HG02623 (cell line): ENCODE results near the gene DDHD1.
"Not testable (repeated sequence)": the region's sequence is repeated elsewhere in the genome, so short reads cannot be mapped to it uniquely, and the experiment has no call there.

Experiments
- ATAC-seq: cut with Tn5 transposase; IDR thresholded peaks from one replicate; pipeline ENCODE4 v1.9.1; 2021; ENCODE audit warnings: moderate library complexity; ENCODE audit not compliant: unreplicated experiment

Gene DDHD1

DNA sequence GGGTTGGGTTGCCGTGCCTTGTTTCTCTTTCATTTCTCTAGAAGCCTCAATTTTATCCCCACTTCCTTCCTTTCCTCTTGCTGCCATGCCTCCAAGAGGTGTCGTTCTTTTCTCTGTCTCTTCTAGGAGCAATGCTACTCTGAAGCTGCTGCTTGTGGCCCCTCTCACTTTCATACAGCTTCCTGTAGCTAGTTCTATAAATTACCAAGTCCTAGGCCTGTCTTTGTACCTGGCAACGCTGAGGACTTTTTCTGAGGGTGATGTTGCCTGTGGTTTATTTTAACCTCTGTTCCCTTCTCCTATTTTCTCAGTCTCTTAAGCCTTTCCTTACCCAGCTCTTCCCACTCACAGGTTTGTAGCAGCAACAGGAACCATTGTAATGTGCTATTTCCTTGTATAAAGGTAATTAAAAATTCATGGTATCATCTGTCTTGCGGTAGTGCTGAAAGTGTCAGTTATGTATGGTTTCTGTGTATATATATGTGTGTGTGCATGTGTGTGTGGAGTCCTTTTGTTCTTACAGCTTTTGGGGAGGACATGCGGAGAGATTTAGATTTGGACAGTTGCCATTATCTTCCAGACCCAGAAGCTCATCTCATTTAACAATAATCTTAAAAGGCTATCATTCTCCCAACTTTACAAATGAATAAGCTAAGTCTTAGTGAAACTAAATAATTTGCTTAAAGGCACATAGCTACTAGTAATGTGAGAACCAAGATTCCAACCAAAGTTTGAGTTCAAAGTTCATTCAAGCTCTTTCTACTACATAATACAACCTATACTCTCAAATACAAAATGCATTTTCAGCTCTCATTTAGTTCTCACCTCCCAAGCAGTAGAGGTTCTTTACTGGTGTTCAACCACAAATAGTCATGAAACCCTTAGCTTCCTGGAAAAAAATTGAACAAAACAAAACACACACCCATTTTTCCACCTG is 43.8 kb downstream of the DDHD1 start:
- ATAC-seq, result peak; percentile 79

DNA sequence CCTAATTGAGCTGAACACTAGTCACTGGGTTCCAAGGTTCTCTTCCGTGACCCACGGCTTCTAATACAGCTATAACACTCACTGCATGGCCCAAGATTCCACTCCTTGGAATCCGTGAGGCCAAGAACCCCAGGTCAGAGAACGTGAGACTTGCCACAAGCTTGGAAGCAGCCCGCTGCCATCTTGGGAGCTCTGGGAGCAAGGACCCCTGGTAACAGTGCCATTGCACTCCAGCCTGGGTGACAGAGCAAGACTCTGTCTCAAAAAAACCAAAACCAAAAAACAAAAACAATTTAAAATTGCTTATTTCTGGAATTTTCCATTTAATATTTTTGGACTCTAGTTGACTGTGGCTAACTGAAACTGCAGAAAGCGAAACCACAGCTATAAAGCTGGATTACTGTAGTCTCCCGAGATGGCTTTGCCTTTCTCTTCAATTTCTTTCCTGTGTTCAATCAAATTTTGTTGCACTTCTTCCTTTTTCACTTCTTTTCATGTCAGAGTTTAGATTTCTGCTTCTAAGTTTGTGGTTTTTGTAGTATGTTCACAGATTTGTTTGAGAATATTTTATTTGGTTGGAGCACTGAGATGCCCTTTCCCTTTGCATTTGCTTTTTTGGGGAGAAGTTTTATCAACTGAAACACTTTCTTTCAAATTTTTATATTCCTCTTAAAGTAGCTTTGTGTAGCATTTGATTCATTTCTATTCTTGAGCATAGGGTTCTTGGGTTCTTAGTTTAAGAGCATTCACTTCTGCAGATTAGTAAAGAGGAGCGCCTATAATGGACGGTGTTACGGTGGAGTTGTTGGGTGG is 44.6 kb downstream of the DDHD1 start:
- ATAC-seq, result no peak

DNA sequence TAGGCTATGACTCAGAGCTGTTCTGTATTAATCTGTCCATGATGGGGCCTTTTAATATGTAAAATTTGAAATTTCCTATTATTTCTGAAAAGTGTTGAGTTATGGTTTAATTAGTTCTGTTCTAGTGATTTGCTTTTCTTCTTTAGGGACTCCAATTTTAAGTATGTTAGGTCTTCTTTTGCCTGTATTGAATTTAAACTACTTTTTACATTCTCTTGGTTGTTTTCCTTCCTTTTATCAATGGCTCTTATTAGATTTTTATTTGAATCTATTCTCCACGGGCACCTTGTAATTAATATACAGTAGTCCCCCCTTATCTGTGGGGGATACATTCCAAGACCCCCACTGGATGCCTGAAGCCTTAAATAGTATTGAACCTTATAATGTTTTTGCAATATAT is 46.4 kb downstream of the DDHD1 start:
- ATAC-seq, result no peak

DNA sequence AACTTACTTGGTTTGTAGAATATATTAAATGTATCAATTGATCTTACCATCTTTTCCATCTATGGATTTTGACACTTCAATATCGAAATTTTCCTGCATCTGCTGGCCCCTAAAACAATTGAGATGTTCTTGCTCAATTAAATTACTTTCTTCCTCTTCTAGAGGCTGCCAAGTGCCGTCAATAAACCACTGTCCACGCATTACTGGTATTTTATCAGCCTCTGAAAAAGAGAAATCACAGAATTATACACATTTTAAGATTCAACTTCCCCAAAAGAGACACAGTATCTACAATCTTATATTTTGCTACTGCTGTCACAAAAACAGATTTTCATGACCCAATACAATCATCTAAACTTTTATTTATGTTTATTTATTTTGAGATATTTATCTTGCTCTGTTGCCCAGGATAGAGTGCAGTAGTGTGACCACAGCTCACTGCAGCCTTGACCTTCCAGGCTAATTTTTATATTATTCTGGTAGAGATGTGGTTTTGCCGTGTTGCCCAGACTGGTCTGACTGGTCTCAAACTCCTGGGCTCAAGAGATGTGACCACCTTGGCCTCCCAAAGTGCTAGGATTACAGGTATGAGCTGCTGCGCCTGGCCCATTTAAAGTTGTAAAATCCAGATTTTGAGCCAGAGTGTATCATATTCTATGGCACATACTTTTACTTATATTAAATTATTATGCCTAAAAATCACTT is 49.3 kb downstream of the DDHD1 start:
- ATAC-seq, result no peak

DNA sequence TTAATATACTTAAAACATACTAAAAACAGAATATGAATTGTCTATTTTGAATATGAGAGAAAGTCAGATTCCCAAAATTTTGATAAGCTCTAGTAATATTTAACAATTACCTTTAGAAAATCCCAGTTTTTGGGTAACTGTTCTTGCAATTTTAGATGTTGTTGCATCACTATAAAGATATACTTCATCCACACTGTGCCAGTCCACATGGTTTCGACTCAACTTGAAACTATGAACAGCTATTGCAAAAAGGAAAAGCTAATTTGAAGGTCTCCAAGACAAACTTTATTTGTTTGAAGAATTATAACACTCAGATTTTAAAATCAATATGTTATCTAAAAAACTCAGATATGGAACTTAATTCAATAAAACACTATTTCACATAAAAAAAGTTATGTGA is 59.9 kb downstream of the DDHD1 start:
- ATAC-seq, result no peak

DNA sequence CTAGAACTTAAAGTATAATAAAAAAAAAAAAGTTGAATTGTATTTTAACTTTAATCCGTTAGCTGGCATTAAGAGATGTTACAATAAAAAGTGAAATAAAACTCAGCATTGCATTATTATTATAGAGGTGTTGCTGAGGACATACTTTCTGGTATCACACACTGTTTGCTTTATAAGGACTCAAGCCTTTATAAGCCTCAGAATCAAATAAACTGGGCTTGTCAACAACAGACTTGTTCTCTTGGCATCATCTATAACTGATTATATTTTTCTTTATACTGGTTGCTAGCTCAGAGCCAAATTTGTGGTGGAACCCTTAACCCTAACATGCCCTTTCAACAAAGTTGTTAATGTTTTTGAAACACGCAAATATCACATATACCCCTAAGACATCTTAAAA is 62.3 kb downstream of the DDHD1 start:
- ATAC-seq, result no peak

DNA sequence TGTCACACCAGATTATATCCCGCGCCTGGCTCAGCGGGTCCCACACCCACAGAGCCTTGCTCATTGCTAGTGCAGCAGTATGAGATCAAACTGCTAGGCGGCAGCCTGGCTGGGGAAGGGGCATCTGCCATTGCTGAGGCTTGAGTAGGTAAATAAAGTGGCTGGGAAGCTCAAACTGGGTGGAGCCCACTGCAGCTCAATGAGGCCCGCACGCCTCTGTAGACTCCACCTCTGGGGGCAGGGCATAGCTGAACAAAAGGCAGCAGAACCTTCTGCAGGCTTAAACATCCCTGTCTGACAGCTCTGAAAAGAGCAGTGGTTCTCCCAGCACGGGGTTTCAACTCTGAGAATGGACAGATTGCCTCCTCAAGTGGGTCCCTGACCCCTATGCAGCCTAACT is 68.2 kb downstream of the DDHD1 start:
- not testable (repeated sequence) for ATAC-seq

DNA sequence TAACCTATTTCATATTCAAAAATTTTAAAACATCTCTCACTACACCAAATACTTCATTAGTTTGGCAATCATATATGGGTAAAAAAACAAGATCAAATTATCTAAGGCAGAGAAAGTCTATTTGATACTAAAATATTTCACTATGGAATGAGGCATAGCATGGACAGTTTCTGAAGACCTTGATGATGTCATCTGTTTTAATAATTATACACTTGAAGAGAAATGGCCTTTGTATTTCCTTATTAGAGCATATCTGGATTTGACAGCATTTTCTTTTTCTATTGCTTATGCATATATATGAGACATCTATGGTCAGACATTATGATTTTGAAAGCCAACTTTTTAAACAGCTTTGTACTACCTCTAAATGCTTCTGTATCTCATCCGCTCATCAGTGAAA is 88.6 kb downstream of the DDHD1 start:
- ATAC-seq, result no peak

DNA sequence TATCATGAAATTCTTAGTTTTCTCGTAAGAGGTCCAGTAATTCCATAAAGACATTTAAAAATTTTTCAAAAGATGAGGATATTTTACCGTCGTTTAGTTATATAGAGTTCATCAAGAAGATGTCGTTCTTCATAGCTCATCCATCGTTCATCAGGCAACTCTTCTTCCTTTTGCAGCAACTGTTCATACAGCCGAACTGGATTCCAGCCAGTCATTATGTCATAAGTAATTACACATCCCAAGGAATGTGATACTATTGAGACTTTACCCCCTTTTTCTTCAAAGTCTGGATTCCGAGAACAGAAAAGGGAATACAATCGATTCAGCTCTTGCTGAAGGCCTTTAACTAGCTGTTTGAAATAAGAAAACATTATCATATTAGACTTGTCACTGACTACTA is 90.3 kb downstream of the DDHD1 start:
- no peak for ATAC-seq

DNA sequence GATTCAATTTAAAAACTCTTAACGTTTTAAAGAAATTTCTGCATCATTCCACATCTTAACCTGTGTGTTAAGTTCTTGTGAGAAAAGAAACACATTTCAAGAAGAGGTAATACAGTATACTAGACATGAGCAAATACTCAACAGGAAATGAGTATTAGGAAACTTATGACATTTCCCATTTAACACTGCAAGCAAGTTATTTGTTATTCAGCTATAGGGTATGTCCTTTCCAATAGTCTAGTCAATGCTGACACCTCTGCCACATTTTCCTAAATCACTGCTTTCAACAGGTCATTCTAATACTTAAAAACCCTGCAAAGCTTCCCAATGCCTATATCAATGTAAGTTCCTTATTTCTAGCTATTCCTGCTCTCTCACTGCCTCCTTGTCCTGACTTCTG is 93.1 kb downstream of the DDHD1 start:
- ATAC-seq, result no peak

DNA sequence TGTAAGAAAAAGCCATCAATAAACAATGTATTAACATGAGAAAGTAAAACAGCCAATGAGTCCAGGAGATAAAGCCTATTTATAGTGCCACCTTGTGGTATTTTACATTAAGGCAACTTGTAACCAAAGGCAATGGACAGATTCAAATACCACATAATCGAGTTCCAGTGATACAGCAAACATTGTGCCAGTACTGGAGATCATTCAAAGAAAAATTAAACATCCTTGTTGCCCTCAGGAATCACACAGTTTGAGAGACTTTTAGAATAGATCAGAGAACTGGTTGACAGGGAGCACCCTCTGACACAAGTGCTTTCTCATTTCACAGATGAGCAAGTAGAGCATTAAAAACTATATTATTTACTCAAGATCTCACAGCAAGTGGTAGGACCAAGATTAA is 98.1 kb downstream of the DDHD1 start:
- ATAC-seq, result no peak

DNA sequence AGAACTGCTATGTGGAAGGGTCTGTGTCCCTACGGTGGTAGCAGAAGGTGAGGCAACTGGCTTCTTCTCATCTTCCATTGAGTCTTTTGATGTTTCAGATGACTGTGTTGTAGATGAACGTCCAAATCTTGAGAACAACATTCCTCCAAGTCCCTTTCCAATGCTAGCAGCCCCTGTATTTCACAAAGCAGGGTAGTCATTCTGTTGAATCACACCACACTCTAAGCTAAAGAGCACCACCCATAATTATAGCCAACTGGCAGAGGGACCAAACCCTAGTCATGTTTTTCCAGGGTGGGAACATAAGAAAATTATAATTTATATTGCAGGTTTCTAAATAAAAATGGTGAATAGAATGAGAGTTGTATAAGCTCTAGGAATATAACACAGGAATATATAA is 98.7 kb downstream of the DDHD1 start:
- no peak for ATAC-seq

DNA sequence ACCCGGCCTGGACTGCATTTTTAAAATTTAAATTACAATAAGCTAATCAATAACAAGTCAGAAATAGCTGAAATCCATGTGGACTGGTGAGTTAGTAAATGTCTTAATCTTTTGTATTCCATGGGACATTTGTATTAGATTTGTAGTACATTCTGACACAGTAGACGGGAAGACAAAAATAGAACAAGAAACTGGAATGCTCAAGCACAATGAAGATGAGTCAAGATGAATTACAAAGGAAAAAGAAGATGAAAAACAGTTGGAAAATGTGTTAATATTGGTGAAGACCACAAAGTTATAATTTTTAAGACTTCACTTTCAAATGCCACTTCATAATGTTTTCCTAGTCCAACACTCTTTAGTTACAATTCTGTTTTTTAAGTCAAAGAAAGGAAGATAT is 104.5 kb downstream of the DDHD1 start:
- ATAC-seq, result no peak

DNA sequence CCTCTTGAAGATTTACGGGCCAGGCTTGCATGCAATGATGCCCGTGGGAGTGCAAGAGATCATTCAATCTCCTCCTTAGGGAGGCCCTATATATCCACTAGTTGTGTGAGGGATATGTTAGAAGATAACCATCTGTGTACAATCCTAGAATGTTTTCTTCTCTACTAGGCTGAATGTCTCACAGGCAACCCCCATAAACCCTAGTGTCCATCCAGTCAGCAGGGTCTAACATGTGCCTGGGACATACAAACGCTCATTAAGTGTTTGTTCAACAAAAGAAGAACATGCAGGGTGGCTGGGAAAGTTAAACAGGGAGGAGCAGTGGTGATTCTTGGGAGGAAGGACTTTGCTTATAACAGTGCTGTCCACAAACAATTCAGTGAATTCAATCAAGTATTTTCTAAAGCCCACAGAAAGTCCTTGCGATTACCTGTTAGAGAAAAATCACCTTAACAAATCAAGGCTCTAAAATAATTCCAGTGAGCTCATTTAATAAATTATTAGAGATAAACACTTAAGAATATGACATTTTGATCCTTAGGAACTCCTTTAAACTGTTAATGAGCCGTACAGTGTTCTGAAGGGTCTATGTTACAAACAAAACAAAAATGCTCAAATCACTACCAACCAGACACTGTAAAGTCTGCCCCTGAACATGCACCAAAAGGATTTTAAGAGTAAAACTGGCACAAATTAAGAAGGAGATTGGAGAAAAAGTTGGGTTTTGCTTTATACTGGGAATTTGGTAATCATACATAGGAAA is 105.6 kb downstream of the DDHD1 start:
- ATAC-seq, result no peak

DNA sequence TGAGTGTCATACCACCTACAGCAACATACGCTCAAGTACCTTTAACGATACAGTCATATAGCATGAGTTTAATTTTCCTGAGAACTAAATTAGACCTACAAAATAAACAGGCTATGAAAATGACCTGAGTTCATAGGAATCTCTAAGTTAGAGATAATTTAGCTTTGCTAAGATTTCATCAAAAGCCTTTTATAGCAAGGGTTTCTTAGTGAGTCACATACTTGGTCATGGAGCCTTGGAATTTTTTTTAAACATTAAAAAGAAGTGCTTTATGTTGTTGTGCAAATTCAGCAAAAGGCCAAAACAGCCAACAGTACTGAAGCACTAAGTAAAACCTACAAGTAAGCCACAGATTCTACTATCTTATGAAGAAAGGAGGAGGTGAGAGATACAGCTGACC is 108.6 kb downstream of the DDHD1 start:
- no peak for ATAC-seq

DNA sequence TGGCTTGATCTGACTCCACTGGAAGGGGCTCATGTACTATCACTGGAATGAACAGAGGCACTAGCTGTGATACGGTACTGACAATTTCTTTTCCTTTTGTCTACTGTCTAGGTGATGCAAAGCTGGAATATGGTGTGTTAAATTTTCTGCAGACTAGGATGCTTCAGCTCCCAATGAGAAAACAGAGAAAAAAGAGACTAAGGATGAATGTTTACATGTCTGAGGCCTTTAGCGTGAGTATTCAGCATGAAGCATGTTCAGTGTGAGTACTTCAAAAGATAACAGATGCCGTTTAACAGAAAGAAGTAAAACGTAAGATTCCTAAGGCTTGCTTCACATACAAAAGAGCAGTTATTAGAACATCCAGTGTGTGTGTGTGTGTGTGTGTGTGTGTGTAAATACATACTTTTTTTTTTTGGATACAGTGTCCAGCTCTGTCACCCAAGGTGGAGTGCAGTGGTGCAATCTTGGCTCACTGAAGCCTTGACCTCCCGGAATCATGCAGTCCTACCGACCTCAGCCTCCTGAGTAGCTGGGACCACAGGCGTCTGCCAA is 110.0 kb downstream of the DDHD1 start:
- ATAC-seq, result no peak

DNA sequence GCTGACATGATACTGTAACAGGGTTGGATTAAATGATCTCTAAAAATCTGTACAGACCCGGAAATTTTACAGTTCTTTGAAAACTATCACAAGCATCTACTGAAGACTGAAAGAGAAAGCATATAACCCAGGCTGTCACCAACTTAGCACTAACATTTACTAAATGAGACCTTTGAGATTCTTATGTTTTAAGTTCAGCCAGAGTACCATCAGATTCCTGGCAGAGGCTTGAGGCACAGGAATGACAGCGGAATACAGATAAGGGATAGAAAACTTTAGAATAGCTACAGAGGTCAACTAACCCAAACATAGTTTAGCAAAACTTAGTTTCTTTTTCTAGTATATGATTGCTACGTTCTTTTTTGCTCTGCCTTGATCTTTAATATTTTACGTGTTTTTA is 110.6 kb downstream of the DDHD1 start:
- ATAC-seq, result no peak

DNA sequence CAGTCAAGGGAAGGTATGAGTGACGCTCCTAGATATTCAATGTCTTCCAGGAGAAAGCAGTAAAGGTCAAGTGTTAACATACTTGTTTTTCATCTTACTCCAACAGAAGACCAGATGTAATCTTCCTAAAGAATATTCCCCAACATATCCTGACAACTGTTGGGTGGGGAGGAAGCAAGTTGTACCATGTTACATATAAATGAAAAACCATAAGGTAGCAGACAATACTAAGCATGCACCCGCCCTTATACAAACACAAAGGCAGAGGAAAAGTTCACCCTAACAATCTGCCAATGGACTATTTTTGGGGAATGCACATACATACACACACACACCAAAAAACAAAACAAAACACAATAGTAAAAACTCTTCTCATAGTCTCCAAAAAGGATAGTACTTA is 112.1 kb downstream of the DDHD1 start:
- ATAC-seq, result no peak

DNA sequence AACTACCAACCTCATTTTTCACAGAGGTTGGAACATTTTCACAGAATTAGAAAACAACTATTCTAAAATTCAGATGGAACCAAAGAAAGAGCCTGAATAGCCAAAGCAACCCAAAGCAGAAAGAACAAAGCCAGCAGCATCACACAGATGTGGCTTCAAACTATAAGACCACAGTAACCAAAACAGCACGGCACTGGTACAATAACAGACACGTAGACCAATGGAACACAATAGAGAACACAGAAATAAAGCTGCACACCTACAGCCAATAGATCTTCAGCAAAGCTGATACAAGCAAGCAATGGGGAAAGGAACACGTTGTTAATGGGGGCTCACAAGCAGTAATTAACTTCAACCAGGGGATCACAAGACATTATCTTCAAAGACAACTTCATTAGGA is 114.5 kb downstream of the DDHD1 start:
- no peak for ATAC-seq

DNA sequence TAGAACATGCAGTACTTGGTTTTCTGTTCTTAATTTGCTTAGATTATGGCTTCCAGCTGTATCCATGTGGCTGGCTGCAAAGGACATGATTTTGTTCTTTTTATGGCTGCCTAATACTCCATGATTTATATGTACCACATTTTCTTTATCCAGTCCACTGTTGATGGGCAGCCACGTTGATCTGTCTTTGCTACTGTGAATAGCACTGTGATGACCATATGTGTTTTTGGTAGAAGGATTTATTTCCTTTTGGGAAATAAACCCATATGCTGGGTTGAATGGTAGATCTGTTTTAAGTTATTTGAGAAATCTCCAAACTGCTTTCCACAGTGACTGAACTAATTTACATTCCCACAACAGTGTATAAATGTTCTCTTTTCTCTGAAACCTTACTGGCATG is 116.1 kb downstream of the DDHD1 start:
- no peak for ATAC-seq
